Effector memory CD4-positive, alpha-beta T cell (primary cell): ENCODE data around the gene TCAIM.
"Not testable (repeated sequence)": the region's sequence is repeated elsewhere in the genome, so short reads cannot be mapped to it uniquely, and the experiment has no call there.

ENCODE experiments used
- DNase-seq, 3 donors: peaks; one replicate each; pipeline ENCODE4 v3.0.0-alpha.2; 2020
- H3K27ac ChIP-seq: 2 replicates; pipeline ENCODE4 v1.7.0; 2013; ENCODE audit warnings: mild to moderate bottlenecking, low read length, moderate library complexity; ENCODE audit not compliant: insufficient read depth, poor library complexity, severe bottlenecking
- H3K27me3 ChIP-seq: replicated peaks from 2 replicates; pipeline ENCODE4 v1.7.0; 2013; ENCODE audit warnings: mild to moderate bottlenecking, low read length; ENCODE audit not compliant: insufficient read depth, control insufficient read depth, poor library complexity, severe bottlenecking
- H3K36me3 ChIP-seq: 2 replicates; pipeline ENCODE4 v1.7.0; 2013; ENCODE audit warnings: mild to moderate bottlenecking, low read length, moderate library complexity; ENCODE audit not compliant: control insufficient read depth, insufficient read depth
- H3K4me1 ChIP-seq: 2 replicates; pipeline ENCODE4 v1.7.0; 2013; ENCODE audit warnings: low read length, mild to moderate bottlenecking; ENCODE audit not compliant: control insufficient read depth, insufficient read depth, poor library complexity, severe bottlenecking
- H3K4me3 ChIP-seq: 2 replicates; pipeline ENCODE4 v1.7.0; 2013; ENCODE audit warnings: low read length, low read depth, mild to moderate bottlenecking; ENCODE audit not compliant: insufficient read depth, poor library complexity, severe bottlenecking
- H3K9me3 ChIP-seq: 2 replicates; pipeline ENCODE4 v1.7.0; 2013; ENCODE audit warnings: mild to moderate bottlenecking, low read length, moderate library complexity; ENCODE audit not compliant: control insufficient read depth

Gene TCAIM

DNA sequence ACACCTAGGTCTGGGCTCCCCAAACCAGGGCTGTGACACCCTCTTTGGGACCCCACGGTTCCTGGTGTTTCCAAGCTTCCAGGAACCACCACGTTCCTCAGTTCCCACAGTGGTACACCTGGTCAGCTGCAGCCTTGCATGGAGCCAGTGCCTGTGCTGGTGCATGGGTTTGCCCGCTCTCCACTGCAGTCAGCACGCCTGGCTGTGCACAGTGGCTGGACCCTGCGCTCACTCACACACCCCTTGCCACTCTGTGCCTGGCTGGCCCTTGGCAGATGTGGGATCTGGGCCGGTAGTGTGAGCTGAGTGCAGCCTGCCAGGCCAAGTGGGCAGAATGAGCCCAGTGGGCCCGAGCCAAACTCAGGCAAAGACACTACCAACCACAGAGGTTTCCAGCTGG lies 48.8 kb downstream of the TCAIM start:
- Histone ChIP-seq H3K9me3 (no peaks in the 10 kb centered on the region), H3K4me1 (no peaks in the 10 kb centered on the region), H3K27ac (no peak overlapping the region), H3K36me3 (no peaks in the 10 kb centered on the region), H3K4me3 (no peak overlapping the region), H3K27me3 (no peaks in the 10 kb centered on the region)
- DNase-seq, result no peak

DNA sequence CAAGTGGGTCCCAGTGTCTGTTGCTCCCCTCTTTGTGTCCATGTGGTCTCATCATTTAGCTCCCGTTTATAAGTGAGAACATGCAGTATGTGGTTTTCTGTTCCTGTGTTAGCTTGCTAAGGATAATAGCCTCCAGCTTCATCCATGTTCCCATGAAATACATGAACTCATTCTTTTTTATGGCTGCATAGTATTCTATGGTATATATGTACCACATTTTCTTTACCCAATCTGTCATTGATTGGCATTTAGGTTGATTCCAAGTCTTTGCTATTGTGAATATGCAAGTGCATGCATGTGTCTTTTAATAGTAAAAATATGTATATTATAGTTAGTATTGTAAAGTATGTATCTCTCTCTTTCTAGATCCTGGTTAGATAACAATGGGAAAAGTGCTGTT lies 53.9 kb downstream of the TCAIM start:
- Histone ChIP-seq H3K4me1 (no peaks in the 10 kb centered on the region), H3K4me3 (no peak overlapping the region), H3K27ac (no peak overlapping the region), H3K27me3 (no peaks in the 10 kb centered on the region), H3K9me3 (no peaks in the 10 kb centered on the region), H3K36me3 (no peaks in the 10 kb centered on the region)
- no peak for DNase-seq

DNA sequence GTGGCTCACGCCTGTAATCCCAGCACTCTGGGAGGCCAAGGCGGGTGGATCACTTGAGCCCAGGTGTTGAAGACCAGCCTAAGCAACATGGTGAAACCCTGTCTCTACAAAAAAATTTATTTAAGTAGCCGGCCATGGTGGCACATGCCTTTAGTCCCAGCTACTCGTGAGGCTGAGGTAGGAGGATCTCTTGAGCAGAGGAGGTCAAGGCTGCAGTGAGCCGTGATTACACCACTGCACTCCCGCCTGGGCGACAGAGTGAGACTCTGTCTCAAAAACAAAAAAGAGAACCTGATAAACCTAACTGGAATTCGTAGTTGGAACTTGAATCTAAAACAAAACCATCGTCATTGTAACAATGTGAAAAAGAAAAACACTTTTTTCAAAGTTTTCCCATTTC lies 57.1 kb downstream of the TCAIM start:
- no peak for DNase-seq
- Histone ChIP-seq H3K36me3 (no peaks in the 10 kb centered on the region), H3K4me3 (no peak overlapping the region), H3K27me3 (no peaks in the 10 kb centered on the region), H3K27ac (no peak overlapping the region), H3K4me1 (no peaks in the 10 kb centered on the region), H3K9me3 (no peaks in the 10 kb centered on the region)

DNA sequence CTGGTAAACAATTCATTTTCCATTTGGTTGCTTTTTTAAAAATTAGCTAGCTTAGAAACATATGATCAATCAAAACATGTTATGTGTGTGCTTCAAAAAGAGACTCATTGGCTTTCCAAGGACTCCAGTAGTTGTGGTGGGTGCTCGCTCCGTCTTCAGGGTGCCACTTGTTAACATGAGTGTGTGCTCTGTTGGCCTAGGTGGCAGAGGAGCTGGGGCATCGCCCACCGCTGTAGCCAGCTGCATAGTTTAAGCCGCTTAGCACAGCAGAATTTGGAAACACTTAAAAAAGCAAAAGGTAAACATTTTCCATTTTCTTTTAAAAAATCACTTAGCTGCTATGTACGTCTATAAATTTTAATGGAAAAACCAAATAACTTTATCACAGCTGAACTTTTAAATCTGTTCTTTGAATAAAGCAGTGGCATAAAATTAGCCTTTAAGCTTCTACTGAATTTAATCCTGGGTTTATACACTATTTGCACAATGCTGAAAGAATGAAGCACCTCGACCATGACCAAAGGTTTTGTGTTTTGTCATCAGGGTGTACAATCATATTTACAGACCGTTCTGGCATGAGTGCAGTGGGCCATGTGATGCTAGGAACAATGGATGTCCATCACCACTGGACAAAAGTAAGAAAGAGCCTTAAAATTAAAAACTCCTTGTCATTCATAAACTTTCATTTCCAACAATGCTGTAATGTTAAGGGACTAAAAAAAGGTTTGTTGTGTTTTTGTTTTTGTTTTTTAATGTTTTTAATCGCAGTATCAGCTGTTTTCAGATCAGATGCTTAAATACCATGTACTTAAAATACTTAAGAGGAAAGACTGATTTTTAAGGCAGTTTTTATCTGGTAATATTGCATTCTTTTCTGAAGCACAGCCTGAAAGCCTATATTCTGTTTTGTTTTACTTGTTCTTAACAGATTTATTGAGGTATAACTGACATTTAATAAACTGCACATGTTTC lies 57.9 kb downstream of the TCAIM start:
- no peak overlapping the region for H3K4me3 ChIP-seq
- H3K4me1 ChIP-seq, result no peaks in the 10 kb centered on the region
- H3K27me3 ChIP-seq, result no peaks in the 10 kb centered on the region
- no peaks in the 10 kb centered on the region for H3K9me3 ChIP-seq
- H3K36me3 ChIP-seq, result no peaks in the 10 kb centered on the region
- no peak for DNase-seq
- no peak overlapping the region for H3K27ac ChIP-seq

DNA sequence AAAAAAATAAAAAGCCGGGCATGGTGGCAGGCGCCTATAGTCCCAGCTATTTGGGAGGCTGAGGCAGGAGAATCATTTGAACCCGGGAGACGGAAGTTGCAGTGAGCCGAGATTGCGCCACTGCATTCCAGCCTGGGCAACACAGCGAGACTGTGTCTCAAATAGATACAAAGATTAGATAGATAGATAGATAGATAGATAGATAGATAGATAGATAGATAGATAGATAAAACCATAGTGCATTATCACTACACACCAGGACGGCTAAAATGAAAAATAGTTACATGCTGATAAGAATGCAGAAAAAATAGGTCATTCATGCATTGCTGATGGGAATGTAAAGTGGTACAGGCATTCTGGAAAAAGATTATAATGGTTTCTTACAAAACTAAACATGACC lies 59.7 kb downstream of the TCAIM start:
- not testable (repeated sequence) for H3K36me3 ChIP-seq, H3K27me3 ChIP-seq, H3K4me1 ChIP-seq, DNase-seq, H3K27ac ChIP-seq, H3K9me3 ChIP-seq, H3K4me3 ChIP-seq

DNA sequence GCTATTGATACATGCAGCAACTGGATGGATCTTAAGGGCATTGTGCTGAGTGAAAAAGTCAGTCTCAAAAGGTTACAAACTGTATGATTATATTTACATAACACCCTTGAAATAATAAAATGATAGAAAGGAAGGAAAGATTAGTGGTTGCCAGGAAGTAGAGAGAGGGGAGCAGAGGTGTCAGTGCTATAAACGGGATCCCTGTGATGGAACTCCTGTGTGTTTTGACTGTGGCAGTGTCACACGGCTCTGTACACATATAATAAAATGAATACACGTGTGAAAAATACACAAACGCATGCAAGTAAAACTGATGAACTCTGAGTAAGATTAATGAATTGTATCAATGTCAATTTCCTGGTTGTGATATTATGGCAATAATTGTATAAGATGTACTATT lies 60.3 kb downstream of the TCAIM start:
- Histone ChIP-seq H3K9me3 (no peaks in the 10 kb centered on the region), H3K4me3 (no peak overlapping the region), H3K27me3 (no peaks in the 10 kb centered on the region), H3K4me1 (no peaks in the 10 kb centered on the region), H3K36me3 (no peaks in the 10 kb centered on the region), H3K27ac (no peak overlapping the region)
- DNase-seq, result no peak

DNA sequence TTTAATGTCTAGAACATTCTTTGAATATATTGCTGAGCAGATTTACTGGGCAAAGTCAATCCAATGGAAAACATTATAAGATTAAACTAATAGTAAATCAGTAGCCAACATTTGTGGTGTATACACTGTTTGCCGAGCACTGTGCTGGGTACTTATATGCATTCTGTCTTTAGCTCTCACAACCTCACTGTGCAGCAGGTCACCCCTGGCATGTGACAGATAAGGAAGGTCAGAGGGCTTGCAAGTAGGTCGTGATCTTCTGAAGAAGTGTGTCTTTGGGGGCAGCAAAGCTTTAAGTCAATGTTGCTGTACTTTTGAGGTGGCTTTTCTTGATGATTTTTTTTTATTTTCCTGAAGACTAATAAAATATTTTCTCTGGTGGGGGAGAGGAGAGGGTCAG lies 62.2 kb downstream of the TCAIM start:
- Histone ChIP-seq H3K4me3 (no peak overlapping the region), H3K9me3 (no peaks in the 10 kb centered on the region), H3K27me3 (no peaks in the 10 kb centered on the region), H3K27ac (no peak overlapping the region), H3K4me1 (no peaks in the 10 kb centered on the region), H3K36me3 (no peaks in the 10 kb centered on the region)
- DNase-seq, result no peak

DNA sequence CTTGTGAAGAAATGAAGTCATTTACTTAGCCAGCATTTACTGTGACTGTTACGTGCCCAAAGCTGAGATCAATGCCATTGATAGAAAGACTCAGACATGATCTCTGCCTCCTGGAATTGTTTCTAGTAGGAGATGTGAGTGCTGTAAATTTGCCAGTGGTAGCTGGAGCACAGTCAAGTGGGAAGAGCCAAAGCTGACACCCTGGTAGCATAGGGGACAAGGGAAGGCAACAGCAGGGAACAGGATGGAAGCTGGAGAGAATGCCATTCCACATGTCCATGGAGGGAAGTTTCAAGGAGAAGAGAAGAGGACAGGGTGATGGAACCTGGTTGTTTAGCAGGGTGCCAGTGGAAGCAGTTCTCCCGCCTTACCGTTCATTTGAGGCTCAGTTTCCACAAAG lies 64.0 kb downstream of the TCAIM start:
- no peaks in the 10 kb centered on the region for H3K9me3 ChIP-seq
- no peaks in the 10 kb centered on the region for H3K36me3 ChIP-seq
- H3K4me3 ChIP-seq, result no peak overlapping the region
- no peaks in the 10 kb centered on the region for H3K27me3 ChIP-seq
- H3K4me1 ChIP-seq, result no peaks in the 10 kb centered on the region
- H3K27ac ChIP-seq, result no peak overlapping the region
- DNase-seq, result no peak

DNA sequence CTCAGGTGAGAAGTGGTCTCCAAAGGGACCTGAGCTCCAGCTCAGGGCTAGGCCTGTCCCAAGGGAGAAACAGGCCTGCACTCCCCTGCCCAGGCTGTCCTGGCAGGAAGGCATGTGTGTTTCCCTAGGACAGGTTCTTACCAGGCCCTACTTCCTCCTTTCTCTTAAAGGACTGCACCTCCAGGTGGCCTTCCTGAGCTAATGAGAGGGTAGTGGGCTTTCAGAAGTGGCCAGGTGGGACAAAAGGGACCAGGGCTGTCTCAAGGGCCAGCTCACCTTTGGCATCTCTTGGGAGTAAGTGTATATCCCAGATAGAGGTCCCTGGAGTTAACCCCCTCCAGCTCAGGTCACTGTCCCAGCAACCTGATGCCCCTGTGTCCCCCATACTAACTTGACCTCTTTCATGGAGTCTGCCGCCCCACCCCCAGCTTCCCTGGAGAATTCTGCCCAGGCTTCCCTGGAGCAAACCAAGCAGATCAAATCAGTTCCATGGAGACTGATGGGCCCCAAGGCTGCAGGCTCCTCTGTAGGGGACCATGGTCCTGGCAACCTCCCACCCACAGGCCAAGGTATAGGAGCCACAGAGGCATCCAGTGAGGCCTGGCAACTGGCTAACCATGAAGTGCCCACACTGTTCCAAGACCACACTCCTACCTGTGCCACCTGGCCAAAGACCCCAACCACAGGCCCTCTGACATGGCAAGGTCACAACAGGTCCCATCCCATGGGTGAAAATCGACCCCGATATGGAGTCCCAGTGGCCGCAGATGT lies 71.3 kb downstream of the TCAIM start:
- H3K27ac ChIP-seq, result no peak overlapping the region

DNA sequence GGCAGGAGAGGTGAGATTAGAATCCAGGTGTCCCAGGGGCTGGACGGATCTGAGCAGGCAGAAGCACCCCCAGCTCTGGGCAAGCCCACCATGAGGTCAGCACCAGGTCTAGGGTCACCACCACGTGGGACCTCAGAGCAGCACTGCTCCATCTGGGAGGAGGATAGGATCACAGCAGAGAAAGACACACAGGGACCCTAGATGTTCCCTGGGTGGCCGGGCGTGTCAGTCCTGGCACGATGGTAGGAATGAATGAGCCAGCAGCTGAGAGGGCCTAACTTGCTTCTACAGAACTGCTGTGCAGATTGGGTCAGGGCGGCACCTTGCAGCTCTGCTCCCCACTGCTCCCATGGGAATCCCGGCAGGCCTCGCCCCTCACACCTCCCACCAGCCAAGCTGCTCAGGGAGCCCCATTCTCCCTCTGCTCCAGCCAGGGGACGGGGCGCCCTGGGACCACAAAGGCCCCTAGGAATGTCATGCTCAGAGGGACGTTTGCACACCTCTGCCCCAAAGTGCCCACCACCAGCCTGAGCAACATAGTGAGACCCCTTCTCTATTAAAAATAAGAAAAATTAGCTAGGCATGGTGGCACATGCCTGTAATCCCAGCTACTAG lies 72.6 kb downstream of the TCAIM start:
- no peaks in the 10 kb centered on the region for H3K27me3 ChIP-seq
- no peaks in the 10 kb centered on the region for H3K4me1 ChIP-seq
- no peak overlapping the region for H3K4me3 ChIP-seq
- H3K9me3 ChIP-seq, result no peaks in the 10 kb centered on the region
- no peak overlapping the region for H3K27ac ChIP-seq
- no peaks in the 10 kb centered on the region for H3K36me3 ChIP-seq
- DNase-seq, result no peak

More for the DNA sequence above, 71.3 kb downstream of the TCAIM start:
- Histone ChIP-seq H3K4me3 (no peak overlapping the region), H3K4me1 (no peaks in the 10 kb centered on the region), H3K36me3 (no peaks in the 10 kb centered on the region), H3K27me3 (no peaks in the 10 kb centered on the region), H3K9me3 (no peaks in the 10 kb centered on the region)
- DNase-seq, result no peak
